Tibial nerve (tissue), 4 donors: ENCODE results near the gene DNAJC15.

Experiments
- EP300 ChIP-seq, 2 donors: sonication (generic); formaldehyde crosslinking; IDR thresholded peaks; one replicate each; pipeline ENCODE4 v1.6.1; 2017; ENCODE audit warnings: antibody characterized with exemption in 2 of 2, mild to moderate bottlenecking in 1 of 2
- TF ChIP-seq, protein P1 (sequence below), 5 experiments: fragments of 200-600 bp in 3 of 5; fragments of 450-650 bp in 2 of 5; sonication (generic) in 3 of 5; IDR thresholded peaks; one replicate each; pipeline ENCODE4 v1.5.1; 2016 to 2019; ENCODE audit warnings: antibody characterized with exemption in 5 of 5, mild to moderate bottlenecking in 3 of 5, moderate library complexity in 2 of 5

DNA sequence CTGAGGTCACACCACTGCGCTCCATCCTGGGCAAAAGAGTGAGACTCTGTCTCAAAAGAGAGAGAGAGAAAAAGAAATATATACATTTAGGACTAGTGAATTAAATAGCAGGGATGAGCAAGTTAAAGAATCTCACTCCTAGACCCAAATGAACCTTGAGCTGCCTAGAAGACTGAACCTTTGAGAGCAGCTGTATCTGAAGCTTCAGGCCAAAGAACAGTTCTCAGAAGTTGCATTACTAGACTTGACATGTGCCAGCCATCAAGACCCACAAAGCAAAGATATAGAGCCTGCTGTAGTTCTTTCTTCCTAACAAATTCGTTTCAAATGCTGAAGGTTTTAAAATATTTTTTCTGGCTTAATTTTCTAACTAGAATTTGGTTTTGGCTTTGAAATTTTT lies 16.6 kb downstream of the DNAJC15 start:
- TF ChIP-seq, protein P1, sequence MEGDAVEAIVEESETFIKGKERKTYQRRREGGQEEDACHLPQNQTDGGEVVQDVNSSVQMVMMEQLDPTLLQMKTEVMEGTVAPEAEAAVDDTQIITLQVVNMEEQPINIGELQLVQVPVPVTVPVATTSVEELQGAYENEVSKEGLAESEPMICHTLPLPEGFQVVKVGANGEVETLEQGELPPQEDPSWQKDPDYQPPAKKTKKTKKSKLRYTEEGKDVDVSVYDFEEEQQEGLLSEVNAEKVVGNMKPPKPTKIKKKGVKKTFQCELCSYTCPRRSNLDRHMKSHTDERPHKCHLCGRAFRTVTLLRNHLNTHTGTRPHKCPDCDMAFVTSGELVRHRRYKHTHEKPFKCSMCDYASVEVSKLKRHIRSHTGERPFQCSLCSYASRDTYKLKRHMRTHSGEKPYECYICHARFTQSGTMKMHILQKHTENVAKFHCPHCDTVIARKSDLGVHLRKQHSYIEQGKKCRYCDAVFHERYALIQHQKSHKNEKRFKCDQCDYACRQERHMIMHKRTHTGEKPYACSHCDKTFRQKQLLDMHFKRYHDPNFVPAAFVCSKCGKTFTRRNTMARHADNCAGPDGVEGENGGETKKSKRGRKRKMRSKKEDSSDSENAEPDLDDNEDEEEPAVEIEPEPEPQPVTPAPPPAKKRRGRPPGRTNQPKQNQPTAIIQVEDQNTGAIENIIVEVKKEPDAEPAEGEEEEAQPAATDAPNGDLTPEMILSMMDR (IDR thresholded peaks at IDR 0.05), result no peak
- TF ChIP-seq EP300 (IDR thresholded peaks at IDR 0.05), result no peak
